Duodenal mucosa (tissue), 2 donors: ENCODE measurements around the gene HSD17B3.

Experiments used
- H3K27ac ChIP-seq: one replicate; pipeline ENCODE4 v1.7.0; 2013; ENCODE audit warnings: low read depth, low read length
- H3K27me3 ChIP-seq, 2 donors: one replicate each; pipeline ENCODE4 v1.7.0; 2013; ENCODE audit warnings: low read length in 2 of 2, control low read depth in 1 of 2; ENCODE audit not compliant: insufficient read depth in 2 of 2, control insufficient read depth in 1 of 2
- H3K36me3 ChIP-seq, 2 donors: one replicate each; pipeline ENCODE4 v1.7.0; 2013; ENCODE audit warnings: low read length in 2 of 2, control low read depth in 1 of 2; ENCODE audit not compliant: insufficient read depth in 2 of 2, control insufficient read depth in 1 of 2
- H3K4me1 ChIP-seq, 2 donors: one replicate each; pipeline ENCODE4 v1.7.0; 2013; ENCODE audit warnings: low read length in 2 of 2, control low read depth in 1 of 2; ENCODE audit not compliant: insufficient read depth in 2 of 2, control insufficient read depth in 1 of 2
- H3K4me3 ChIP-seq, 2 donors: one replicate each; pipeline ENCODE4 v1.7.0; 2013; ENCODE audit warnings: low read length in 2 of 2, low read depth in 1 of 2
- H3K9ac ChIP-seq, 2 donors: one replicate each; pipeline ENCODE4 v1.7.0; 2013; ENCODE audit warnings: low read length in 2 of 2, low read depth in 1 of 2
- H3K9me3 ChIP-seq, 2 donors: one replicate each; pipeline ENCODE4 v1.7.0; 2013; ENCODE audit warnings: low read length in 2 of 2, control low read depth in 1 of 2; ENCODE audit not compliant: control insufficient read depth in 1 of 2

HSD17B3 gene

DNA sequence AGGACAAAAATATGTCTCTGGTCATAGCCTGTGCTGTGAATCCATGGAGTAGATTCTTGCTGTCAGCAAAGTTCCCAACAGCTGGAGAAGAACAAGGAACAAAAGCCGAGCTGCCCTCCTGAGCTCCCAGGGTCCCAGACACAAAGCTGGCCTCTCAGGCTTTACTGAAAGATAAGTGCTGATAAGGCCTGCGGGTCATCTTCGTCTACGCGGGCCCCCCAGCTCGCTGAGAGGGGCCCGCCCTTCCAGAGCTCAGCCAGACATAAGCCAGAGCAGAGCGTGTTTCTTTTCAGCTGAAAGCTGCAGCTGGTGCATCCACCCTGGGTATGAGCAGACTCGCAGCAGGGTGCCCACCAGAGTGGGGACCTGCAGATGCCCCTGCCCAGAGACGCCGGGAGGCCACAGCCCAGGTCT lies 84.7 kb downstream of the HSD17B3 start:
- Histone ChIP-seq H3K27me3 (peaks cover 2 to 5% of the 10 kb centered on the region in 2 donors), H3K9ac (no peak overlapping the region), H3K4me3 (no peak overlapping the region), H3K27ac (no peak overlapping the region), H3K36me3 (no peaks in the 10 kb centered on the region), H3K4me1 (peaks cover 9 to 13% of the 10 kb centered on the region in 2 donors), H3K9me3 (no peaks in the 10 kb centered on the region)

DNA sequence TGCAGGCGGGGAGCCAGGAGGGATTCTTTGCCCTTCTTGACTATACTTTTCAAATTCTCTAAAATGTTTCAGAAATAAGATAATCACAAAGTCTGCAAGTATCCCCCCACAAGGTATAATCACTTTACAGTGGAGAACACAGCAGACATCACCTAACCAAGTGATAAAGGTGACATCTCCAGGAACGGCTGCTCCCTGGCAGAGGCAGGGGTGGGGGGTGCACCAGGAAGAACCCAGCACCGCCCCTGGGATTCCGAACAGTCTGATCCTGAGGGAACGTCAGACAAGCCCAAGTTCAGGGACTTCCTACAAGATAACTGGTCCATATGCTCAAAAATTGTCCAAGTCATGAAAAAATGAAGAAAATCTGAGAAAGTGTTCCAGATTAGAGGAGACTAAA lies 85.4 kb downstream of the HSD17B3 start:
- Histone ChIP-seq H3K36me3 (no peaks in the 10 kb centered on the region), H3K27ac (no peak overlapping the region)

DNA sequence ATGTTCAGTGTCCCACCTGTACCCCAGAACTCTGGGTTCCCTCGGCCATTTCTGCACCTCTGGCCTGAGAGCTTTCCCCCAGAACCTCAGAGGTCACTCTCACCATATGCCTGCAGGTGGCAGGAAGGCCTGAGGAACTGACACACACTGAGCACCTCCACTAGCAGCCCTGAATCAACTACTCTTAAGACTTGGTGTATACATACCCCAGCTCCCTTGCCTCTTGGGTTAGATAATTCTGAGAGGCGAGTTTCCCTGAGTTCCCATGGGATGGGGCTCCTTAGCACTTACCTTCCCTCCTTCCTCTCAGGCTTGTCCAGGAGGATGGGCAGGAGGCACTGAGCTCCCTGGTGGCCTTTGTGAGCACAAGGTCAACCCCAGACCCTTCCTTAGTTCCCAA lies 86.1 kb downstream of the HSD17B3 start:
- no peak overlapping the region for H3K27ac ChIP-seq
- peaks cover 0 to 5% of the 10 kb centered on the region in 2 donors for H3K27me3 ChIP-seq
- H3K9me3 ChIP-seq = no peaks in the 10 kb centered on the region
- H3K36me3 ChIP-seq = no peaks in the 10 kb centered on the region
- H3K9ac ChIP-seq = no peak overlapping the region
- H3K4me1 ChIP-seq = peaks cover 9 to 13% of the 10 kb centered on the region in 2 donors
- no peak overlapping the region for H3K4me3 ChIP-seq

More for the DNA sequence above, 85.4 kb downstream of the HSD17B3 start:
- H3K4me1 ChIP-seq = peaks cover 9 to 13% of the 10 kb centered on the region in 2 donors
- peaks cover 0 to 5% of the 10 kb centered on the region in 2 donors for H3K27me3 ChIP-seq
- no peak overlapping the region for H3K9ac ChIP-seq
- H3K4me3 ChIP-seq = no peak overlapping the region
- no peaks in the 10 kb centered on the region for H3K9me3 ChIP-seq

DNA sequence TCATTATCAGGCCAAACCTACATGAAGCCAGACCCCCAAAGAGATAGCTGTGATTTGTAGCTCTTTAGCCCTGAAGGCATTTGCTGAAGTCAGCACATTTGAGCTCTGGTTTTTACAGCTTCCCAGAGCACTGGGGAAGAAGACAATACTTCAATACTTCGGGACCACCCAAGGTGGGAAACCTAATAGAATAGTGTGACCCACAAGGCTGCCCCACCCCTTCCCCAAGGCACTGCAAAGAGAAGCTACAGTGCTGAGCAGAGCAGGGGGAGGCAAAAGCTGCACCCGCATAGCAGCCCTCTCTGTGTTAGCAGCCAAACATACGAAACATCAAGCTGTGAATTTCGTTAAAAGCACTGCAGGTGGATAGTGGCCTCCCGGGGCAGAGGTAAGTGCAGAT lies 87.3 kb downstream of the HSD17B3 start:
- no peaks in the 10 kb centered on the region for H3K36me3 ChIP-seq
- no peak overlapping the region for H3K9ac ChIP-seq
- H3K9me3 ChIP-seq = no peaks in the 10 kb centered on the region
- peaks cover 9 to 13% of the 10 kb centered on the region in 2 donors for H3K4me1 ChIP-seq
- H3K27ac ChIP-seq = no peak overlapping the region
- H3K4me3 ChIP-seq = no peak overlapping the region
- peaks cover 0 to 5% of the 10 kb centered on the region in 2 donors for H3K27me3 ChIP-seq

DNA sequence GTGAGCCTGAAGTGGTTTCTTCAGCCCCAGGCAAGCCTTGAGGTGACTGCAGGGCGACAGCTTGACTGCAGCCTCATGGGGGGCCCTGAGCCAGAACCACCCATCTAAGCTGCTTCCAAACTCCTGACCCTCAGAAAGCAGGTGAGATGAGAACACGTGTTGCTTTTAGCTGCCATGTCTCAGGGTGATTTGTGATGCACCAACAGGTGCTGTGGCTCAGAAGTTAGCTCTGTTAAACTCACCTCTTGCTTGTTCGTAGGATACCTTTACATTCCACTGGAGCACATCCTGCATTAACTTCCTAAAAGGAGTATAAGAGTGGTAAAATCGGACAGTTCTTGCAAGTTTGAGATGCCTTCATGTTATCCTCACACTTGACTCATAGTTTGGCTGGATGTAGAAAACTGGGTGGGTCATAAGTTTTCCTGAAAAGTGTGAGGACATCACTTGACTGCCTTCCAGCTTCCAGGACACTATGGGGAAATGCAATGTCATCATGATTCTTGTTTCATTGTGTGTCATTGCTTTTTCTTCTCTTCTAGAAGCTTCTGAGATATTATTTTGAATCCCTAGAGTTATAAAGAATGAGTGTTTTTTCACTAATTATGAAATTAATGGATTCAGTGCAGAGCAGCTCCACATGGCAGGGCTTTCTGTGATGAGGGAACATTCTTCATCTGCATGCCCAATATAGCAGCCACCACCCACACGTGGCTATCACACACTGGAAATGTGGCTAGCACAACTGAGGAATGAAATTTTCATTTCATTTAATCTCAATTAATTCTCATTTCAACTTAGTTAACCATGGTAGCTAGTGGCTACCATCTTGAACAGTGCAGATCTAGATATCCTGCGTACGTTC lies 92.3 kb downstream of the HSD17B3 start:
- no peak overlapping the region for H3K9ac ChIP-seq
- peaks cover 0 to 2% of the 10 kb centered on the region in 2 donors for H3K27me3 ChIP-seq
- no peak overlapping the region for H3K27ac ChIP-seq
- no peaks in the 10 kb centered on the region for H3K9me3 ChIP-seq
- H3K36me3 ChIP-seq = no peaks in the 10 kb centered on the region
- H3K4me3 ChIP-seq = no peak overlapping the region
- peaks cover 0 to 4% of the 10 kb centered on the region in 2 donors for H3K4me1 ChIP-seq

DNA sequence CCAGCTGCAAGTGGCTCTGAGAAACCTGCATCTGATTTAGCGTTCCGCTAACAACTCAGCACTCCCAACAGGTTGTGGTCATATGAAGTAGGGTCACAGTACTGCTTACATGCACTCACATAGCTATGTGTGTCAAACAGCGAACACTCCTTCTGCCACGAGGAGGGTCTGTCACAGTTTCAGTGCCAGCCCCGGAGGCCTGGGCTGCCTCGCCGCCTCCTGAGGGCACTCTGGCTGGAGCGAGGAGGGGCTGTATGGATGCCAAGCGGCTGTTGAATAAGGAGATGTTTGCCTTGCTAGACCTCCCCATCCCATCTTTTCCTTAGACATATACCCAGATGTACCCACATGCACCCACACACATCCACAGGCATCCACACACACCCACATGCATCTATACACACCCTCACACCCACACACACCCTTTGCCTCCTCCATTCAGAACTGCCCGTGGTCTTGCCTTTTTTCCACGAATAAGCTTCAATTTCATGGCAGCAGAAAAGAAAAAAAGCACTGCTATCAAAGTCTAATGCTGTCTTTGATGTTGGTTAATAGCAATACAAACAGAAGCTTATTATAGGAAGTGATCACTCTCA lies 95.7 kb downstream of the HSD17B3 start:
- Histone ChIP-seq H3K4me3 (no peak overlapping the region), H3K9ac (no peak overlapping the region), H3K4me1 (peaks cover 0 to 4% of the 10 kb centered on the region in 2 donors), H3K36me3 (no peaks in the 10 kb centered on the region), H3K27me3 (no peaks in the 10 kb centered on the region), H3K9me3 (no peaks in the 10 kb centered on the region), H3K27ac (no peak overlapping the region)

DNA sequence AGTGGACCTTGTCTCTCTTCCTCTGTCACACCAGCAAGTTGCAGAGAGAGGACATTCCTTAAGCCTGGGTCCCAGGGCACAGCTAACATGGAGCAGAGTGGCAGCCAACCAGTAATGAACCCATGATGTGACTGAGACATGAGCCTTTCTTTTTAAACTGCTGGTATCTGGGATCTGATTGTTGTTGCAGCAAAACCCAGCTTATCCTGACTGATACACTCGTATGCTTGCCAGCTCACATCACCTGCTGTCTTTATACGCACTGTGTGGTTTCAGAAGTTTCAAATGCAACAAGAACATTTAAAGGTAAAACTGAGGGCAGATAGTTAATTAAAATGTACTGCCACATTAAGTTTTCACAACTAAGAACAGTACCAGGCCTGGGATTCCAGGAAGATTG lies 97.1 kb downstream of the HSD17B3 start:
- no peaks in the 10 kb centered on the region for H3K27me3 ChIP-seq
- H3K4me3 ChIP-seq = no peak overlapping the region
- H3K9me3 ChIP-seq = no peaks in the 10 kb centered on the region
- H3K4me1 ChIP-seq = peaks cover 0 to 4% of the 10 kb centered on the region in 2 donors
- no peak overlapping the region for H3K9ac ChIP-seq
- no peaks in the 10 kb centered on the region for H3K36me3 ChIP-seq
- no peak overlapping the region for H3K27ac ChIP-seq

DNA sequence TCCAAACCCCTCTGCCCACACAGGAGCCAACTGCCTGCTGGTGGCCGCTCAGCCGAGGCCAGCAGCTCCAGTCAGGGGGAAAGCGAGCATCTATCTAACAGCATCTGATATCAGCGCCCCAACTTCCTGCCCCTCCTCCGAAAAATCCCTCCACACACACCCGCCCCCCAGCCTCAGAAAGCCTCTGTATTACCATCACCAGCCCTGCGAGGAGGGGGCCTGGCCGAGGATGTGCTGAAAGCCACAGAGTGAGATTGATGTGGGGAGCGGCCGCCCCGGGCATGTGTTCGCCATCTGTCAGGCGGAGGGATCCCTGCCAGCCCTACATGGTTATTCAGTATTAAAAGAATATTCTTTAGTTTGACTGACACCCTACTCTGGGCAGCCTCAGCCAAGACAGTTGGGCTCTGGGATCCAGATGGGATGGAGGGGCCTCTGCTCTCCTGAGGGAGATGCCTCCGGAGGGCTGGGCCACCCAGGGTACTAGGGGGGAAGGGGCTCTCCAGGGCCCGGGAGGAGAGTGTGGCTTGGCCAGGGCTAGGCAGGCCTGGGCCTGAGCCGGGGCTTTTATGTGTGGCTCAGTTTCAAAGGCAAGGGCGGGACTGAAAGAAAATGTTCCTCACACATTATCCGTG lies 98.0 kb downstream of the HSD17B3 start:
- Histone ChIP-seq H3K9me3 (no peaks in the 10 kb centered on the region), H3K27me3 (no peaks in the 10 kb centered on the region), H3K4me1 (peaks cover 0 to 4% of the 10 kb centered on the region in 2 donors), H3K4me3 (no peak overlapping the region), H3K9ac (no peak overlapping the region), H3K36me3 (no peaks in the 10 kb centered on the region), H3K27ac (no peak overlapping the region)

DNA sequence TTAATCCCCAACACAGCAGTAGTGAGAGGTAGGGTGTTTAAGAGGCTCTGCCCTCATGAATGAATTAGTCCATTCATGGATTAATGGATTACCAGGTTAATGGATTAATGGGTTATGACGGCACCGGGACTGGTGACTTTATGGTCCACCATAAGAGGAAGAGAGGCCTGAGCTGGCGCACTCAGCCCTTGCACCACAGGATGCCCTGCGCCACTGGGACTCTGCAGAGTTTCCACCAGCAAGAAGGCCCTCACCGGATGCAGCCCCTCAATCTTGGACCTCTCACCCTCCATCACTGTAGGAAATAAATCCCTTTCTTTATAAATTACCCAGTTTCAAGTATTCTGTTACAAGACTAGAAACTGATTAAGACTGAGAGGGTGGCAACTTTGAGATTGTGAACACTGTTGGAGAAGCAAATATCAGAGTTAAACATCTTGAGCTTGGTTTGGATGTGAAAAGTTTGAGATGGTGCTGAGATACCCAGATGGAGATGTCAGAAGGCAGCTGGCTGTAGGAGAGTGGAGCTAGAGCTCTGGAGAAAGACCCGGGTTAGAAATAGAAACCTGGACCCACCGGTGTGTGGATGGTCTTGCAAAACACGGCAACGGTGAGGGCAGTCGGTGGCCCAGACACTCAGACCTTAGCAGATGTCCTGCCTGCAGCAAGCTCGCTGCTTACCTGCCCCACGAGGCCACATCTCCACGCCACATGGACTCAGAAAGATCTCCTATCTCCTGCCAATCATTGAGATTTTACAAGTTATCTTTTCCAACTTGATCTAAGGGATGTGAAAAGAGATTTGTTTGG lies 98.8 kb downstream of the HSD17B3 start:
- Histone ChIP-seq H3K4me3 (no peak overlapping the region), H3K9me3 (no peaks in the 10 kb centered on the region), H3K36me3 (no peaks in the 10 kb centered on the region), H3K27me3 (no peaks in the 10 kb centered on the region), H3K27ac (no peak overlapping the region), H3K4me1 (peaks cover 0 to 4% of the 10 kb centered on the region in 2 donors), H3K9ac (no peak overlapping the region)
